ENCODE results near the gene RITA1.

RITA1 gene

GRCh38 chr12:113143959-113144358 is 41.6 kb upstream of the RITA1 start:
- Histone ChIP-seq H3K27ac (ENCODE audit: poor library complexity, severe bottlenecking) (no peak overlapping the region), H3K4me3 (ENCODE audit: severe bottlenecking) (no peak overlapping the region), H3K4me1 (ENCODE audit: insufficient read depth, poor library complexity, severe bottlenecking) (no peaks in the 10 kb centered on the region), H3K36me3 (ENCODE audit: low read depth) (no peaks in the 10 kb centered on the region), H3K9me3 (ENCODE audit: severe bottlenecking) (no peaks in the 10 kb centered on the region), H3K27me3 (ENCODE audit: insufficient read depth, poor library complexity, severe bottlenecking) (no peaks in the 10 kb centered on the region)
- no peak for DNase-seq (ENCODE audit: low spot score)
- ATAC-seq (ENCODE audit: low read depth) = no peak
- TF ChIP-seq CTCF (IDR thresholded peaks at IDR 0.05; ENCODE audit: poor library complexity, severe bottlenecking) = no peak

- no peaks in the 10 kb centered on the region for H3K27me3 ChIP-seq (ENCODE audit: insufficient read depth, poor library complexity, severe bottlenecking)
- H3K36me3 ChIP-seq (ENCODE audit: low read depth) = no peaks in the 10 kb centered on the region
- H3K4me3 ChIP-seq (ENCODE audit: severe bottlenecking) = no peak overlapping the region
- no peaks in the 10 kb centered on the region for H3K9me3 ChIP-seq (ENCODE audit: severe bottlenecking)
- no peak overlapping the region for H3K27ac ChIP-seq (ENCODE audit: poor library complexity, severe bottlenecking)
- DNase-seq (ENCODE audit: low spot score) (no peak), ATAC-seq (ENCODE audit: low read depth) (no peak)
- H3K4me1 ChIP-seq (ENCODE audit: insufficient read depth, poor library complexity, severe bottlenecking) = no peaks in the 10 kb centered on the region
- TF ChIP-seq CTCF (IDR thresholded peaks at IDR 0.05; ENCODE audit: poor library complexity, severe bottlenecking) = no peak
Measured at GRCh38 chr12:113144806-113145205, 40.7 kb upstream of the RITA1 start.

GRCh38 chr12:113145720-113146551 is 39.6 kb upstream of the RITA1 start:
- Histone ChIP-seq H3K4me1 (ENCODE audit: insufficient read depth, poor library complexity, severe bottlenecking) (no peaks in the 10 kb centered on the region), H3K36me3 (ENCODE audit: low read depth) (no peaks in the 10 kb centered on the region), H3K27ac (ENCODE audit: poor library complexity, severe bottlenecking) (no peak overlapping the region), H3K27me3 (ENCODE audit: insufficient read depth, poor library complexity, severe bottlenecking) (no peaks in the 10 kb centered on the region), H3K9me3 (ENCODE audit: severe bottlenecking) (no peaks in the 10 kb centered on the region), H3K4me3 (ENCODE audit: severe bottlenecking) (no peak overlapping the region)
- DNase-seq (ENCODE audit: low spot score) (no peak), ATAC-seq (ENCODE audit: low read depth) (no peak)
- no peak for TF ChIP-seq CTCF (IDR thresholded peaks at IDR 0.05; ENCODE audit: poor library complexity, severe bottlenecking)

DNA sequence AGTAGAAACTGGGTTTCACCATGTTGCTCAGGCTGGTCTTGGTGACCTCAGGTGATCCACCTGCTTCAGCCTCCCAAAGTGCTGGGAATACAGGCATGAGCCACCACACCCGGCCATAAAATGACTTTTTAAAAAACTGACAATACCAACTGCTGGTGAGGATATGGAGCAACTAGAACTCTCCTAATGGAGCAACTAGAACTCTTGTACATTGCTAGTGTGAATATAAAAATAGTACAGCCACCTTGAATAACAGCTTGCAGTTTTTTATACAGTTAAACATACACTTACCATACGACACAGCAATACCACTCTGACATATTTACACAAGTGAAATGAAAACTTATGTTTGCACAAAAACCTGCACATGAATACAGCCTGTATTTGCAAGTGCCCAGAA is 38.5 kb upstream of the RITA1 start:
- no peak for DNase-seq (ENCODE audit: low spot score)
- Histone ChIP-seq H3K27me3 (ENCODE audit: insufficient read depth, poor library complexity, severe bottlenecking) (no peaks in the 10 kb centered on the region), H3K27ac (ENCODE audit: poor library complexity, severe bottlenecking) (no peak overlapping the region), H3K4me3 (ENCODE audit: severe bottlenecking) (no peak overlapping the region), H3K9me3 (ENCODE audit: severe bottlenecking) (no peaks in the 10 kb centered on the region), H3K4me1 (ENCODE audit: insufficient read depth, poor library complexity, severe bottlenecking) (no peaks in the 10 kb centered on the region), H3K36me3 (ENCODE audit: low read depth) (no peaks in the 10 kb centered on the region)
- ATAC-seq (ENCODE audit: low read depth) = no peak
- TF ChIP-seq CTCF (IDR thresholded peaks at IDR 0.05; ENCODE audit: poor library complexity, severe bottlenecking) = no peak
